Astrocyte (in vitro differentiated cells and primary cell): ENCODE results near the gene NPDC1.

Experiments
- CTCF ChIP-seq: IDR thresholded peaks from 2 replicates; pipeline ENCODE4 v1.5.1; 2011; ENCODE audit warnings: low read depth, mild to moderate bottlenecking, inconsistent platforms, low read length, moderate library complexity; ENCODE audit not compliant: insufficient read depth
- EZH2 ChIP-seq: IDR thresholded peaks from 2 replicates; pipeline ENCODE4 v1.6.1; 2012; ENCODE audit warnings: mild to moderate bottlenecking, low read length, inconsistent platforms; ENCODE audit not compliant: insufficient read depth

GRCh38 chr9:137087409-137087925 lies 41.5 kb upstream of the NPDC1 start:
- TF ChIP-seq EZH2 (no peak), CTCF (no peak)
